HepG2 (cell line): ENCODE data around the gene TMEM63C. TPM values are rescaled to one million over a fixed set of nuclear protein-coding genes. Genes with fewer than 3 reads are reported as not detected.

Experiments used
- FOXK1 ChIP-seq: sonication (generic); formaldehyde crosslinking; IDR thresholded peaks from 2 replicates; pipeline ENCODE4 v1.4.0; 2020; ENCODE audit warnings: low read depth, missing genetic modification reagents, borderline replicate concordance
- GPN1 ChIP-seq: sonication (generic); formaldehyde crosslinking; IDR thresholded peaks from 2 replicates; pipeline ENCODE4 v1.5.1; 2020; ENCODE audit warnings: missing genetic modification reagents, borderline replicate concordance
- HOXA9 ChIP-seq: sonication (generic); formaldehyde crosslinking; IDR thresholded peaks from 2 replicates; pipeline ENCODE4 v1.8.1; 2022; ENCODE audit warnings: missing genetic modification reagents, mild to moderate bottlenecking, moderate library complexity, borderline replicate concordance
- ISL2 ChIP-seq: sonication (generic); formaldehyde crosslinking; IDR thresholded peaks from 2 replicates; pipeline ENCODE4 v1.5.0; 2020; ENCODE audit warnings: missing genetic modification reagents
- ISX ChIP-seq: sonication (generic); formaldehyde crosslinking; conservative IDR thresholded peaks from 2 replicates; pipeline ENCODE4 v1.5.0; 2020; ENCODE audit warnings: missing genetic modification reagents
- KMT2A ChIP-seq: sonication (generic); formaldehyde crosslinking; IDR thresholded peaks from 2 replicates; pipeline ENCODE4 v1.4.0; 2020; ENCODE audit warnings: missing genetic modification reagents
- MXD3 ChIP-seq: IDR thresholded peaks from 2 replicates; pipeline ENCODE4 v1.6.1; 2016; ENCODE audit warnings: mild to moderate bottlenecking, missing biosample characterization, missing genetic modification reagents
- PRDM4 ChIP-seq: sonication (generic); formaldehyde crosslinking; IDR thresholded peaks from 2 replicates; pipeline ENCODE4 v1.9.0; 2021; ENCODE audit warnings: missing genetic modification reagents, borderline replicate concordance
- SIX1 ChIP-seq: sonication (generic); formaldehyde crosslinking; IDR thresholded peaks from 2 replicates; pipeline ENCODE4 v1.4.0; 2020; ENCODE audit warnings: missing genetic modification reagents, borderline replicate concordance
- ZBTB26 ChIP-seq: IDR thresholded peaks from 2 replicates; pipeline ENCODE4 v1.6.1; 2016; ENCODE audit warnings: missing compliant biosample characterization, missing genetic modification reagents, borderline replicate concordance
- ZNF143 ChIP-seq: sonication (generic); formaldehyde crosslinking; IDR thresholded peaks from 2 replicates; pipeline ENCODE4 v1.4.0; 2020; ENCODE audit warnings: missing genetic modification reagents
- ZNF343 ChIP-seq: sonication (generic); formaldehyde crosslinking; IDR thresholded peaks from 2 replicates; pipeline ENCODE4 v1.4.0; 2020; ENCODE audit warnings: mild to moderate bottlenecking, missing genetic modification reagents
- ZNF549 ChIP-seq: sonication (generic); formaldehyde crosslinking; IDR thresholded peaks from 2 replicates; pipeline ENCODE4 v1.5.0; 2020; ENCODE audit warnings: missing genetic modification reagents
- ZNF788 ChIP-seq: sonication (generic); formaldehyde crosslinking; IDR thresholded peaks from 2 replicates; pipeline ENCODE4 v1.5.0; 2020; ENCODE audit warnings: mild to moderate bottlenecking, missing genetic modification reagents, borderline replicate concordance
- polyA plus RNA-seq, 8 experiments: library from polyadenylated mRNA; depleted of rRNA in 3 of 8; stranded (reverse) in 7 of 8; unstranded in 1 of 8; fragments of >200 nt; fragmentation: Illumina TruSeq in 4 of 8; extraction: Trizol in 4 of 8; gene quantifications; 2 replicates each; pipeline versions ENCODE4 v1.2.1 to v1.2.3, GENCODE V29; 2011 to 2016; ENCODE audit warnings: low read depth in 4 of 8, missing spikeins in 1 of 8, mixed read lengths in 1 of 8; ENCODE audit not compliant: insufficient read depth in 1 of 8
- total RNA-seq, 5 experiments: library from RNA; depleted of rRNA; stranded (reverse); fragments of >200 nt; fragmentation: Illumina TruSeq; extraction: Trizol; gene quantifications; 2 replicates each; pipeline ENCODE4 v1.2.3, GENCODE V29; 2016; ENCODE audit warnings: low read depth in 1 of 5
- TF ChIP-seq, protein P1 (sequence below): sonication (generic); formaldehyde crosslinking; IDR thresholded peaks from 2 replicates; pipeline ENCODE4 v1.5.1; 2020; ENCODE audit warnings: missing genetic modification reagents, mild to moderate bottlenecking, borderline replicate concordance
- TF ChIP-seq, protein P2 (sequence below): sonication (generic); formaldehyde crosslinking; IDR thresholded peaks from 2 replicates; pipeline ENCODE4 v1.8.1; 2023; ENCODE audit warnings: mild to moderate bottlenecking, moderate library complexity, missing genetic modification reagents
- TF ChIP-seq, protein P3 (sequence below): sonication (generic); formaldehyde crosslinking; IDR thresholded peaks from 2 replicates; pipeline ENCODE4 v1.5.1; 2020; ENCODE audit warnings: mild to moderate bottlenecking, missing genetic modification reagents, moderate library complexity

Gene TMEM63C
- total and polyA plus RNA-seq, 2 of the 13 experiments (the other 11 are each of a cell fraction or from before 2014, with no cell fraction given) = 0.17 to 0.27 TPM

DNA sequence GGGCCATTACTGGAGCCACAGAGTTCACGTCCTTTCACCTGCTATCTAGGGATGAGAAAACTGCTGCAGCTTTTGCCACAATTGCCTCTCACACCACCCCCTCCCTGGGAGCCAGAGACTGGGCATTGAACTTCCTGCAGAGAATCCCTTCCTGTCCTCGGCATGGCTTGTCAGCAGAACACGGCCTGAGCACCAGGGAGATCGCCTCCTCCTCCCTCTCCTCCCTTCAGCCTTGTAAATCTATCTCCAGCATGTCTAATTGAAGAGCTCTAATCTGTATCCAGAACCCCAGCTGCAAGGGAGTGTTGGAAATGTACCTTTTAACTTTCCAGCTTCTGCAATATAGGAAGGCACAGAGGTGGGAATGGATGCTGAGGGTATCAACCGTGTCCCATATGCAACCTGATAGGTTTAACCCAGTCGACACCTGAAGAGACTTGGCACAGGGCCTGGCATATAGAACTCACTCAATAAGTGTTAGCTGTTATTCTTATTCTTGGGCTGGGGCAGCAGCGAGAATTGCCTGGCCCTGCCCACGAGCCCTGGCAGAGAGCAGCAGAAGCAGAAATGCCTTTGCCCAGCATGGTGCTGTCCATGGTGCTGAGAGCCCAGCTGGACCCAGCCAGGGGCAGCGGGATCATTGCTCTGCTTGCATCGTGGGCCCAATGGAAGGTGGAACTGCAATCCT is 26.8 kb downstream of the TMEM63C start (continued):
- TF ChIP-seq, protein P1, sequence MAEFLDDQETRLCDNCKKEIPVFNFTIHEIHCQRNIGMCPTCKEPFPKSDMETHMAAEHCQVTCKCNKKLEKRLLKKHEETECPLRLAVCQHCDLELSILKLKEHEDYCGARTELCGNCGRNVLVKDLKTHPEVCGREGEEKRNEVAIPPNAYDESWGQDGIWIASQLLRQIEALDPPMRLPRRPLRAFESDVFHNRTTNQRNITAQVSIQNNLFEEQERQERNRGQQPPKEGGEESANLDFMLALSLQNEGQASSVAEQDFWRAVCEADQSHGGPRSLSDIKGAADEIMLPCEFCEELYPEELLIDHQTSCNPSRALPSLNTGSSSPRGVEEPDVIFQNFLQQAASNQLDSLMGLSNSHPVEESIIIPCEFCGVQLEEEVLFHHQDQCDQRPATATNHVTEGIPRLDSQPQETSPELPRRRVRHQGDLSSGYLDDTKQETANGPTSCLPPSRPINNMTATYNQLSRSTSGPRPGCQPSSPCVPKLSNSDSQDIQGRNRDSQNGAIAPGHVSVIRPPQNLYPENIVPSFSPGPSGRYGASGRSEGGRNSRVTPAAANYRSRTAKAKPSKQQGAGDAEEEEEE = no peak
- TF ChIP-seq PRDM4 = 0 out of 2 replicates have a peak, but pooled peaks have one; percentile 78
- TF ChIP-seq GPN1 = peak; percentile 83; the same call in 1 of the 2 replicates
- peak; percentile 97 for TF ChIP-seq MXD3 (CRISPR knock-in tag)
- TF ChIP-seq ZBTB26 = peak; percentile 89
- TF ChIP-seq KMT2A = no peak
- peak; percentile 71; the same call in 1 of the 2 replicates for TF ChIP-seq FOXK1 (CRISPR knock-in tag)
- TF ChIP-seq, protein P2, sequence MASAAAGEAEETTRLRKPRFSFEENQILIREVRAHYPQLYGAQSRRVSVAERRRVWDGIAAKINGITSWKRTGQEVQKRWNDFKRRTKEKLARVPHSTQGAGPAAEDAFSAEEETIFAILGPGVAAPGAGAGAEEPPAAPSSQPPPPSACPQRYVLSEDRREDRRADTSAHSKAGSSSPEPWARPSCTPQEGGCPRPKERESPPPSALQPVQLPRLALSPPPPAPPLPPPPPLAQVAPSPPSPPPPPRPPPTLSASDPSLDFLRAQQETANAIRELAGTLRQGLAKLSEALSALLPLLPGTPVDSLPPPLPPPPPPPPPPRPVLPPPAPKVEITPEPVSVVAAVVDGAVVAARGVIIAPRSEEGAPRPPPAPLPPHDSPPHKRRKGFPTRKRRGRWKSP (CRISPR knock-in tag) = no peak
- no peak for TF ChIP-seq ZNF143 (CRISPR knock-in tag)
- TF ChIP-seq SIX1 (CRISPR knock-in tag) = no peak
- peak; percentile 50; the same call in 1 of the 2 replicates for TF ChIP-seq ZNF788 (CRISPR knock-in tag)
- no peak for TF ChIP-seq ZNF343 (CRISPR knock-in tag)
- TF ChIP-seq ISL2 (CRISPR knock-in tag) = 0 out of 2 replicates have a peak, but pooled peaks have one; percentile 54
- TF ChIP-seq HOXA9 (CRISPR knock-in tag) = no peak; the same call in 1 of the 2 replicates
- peak; percentile 82; the same call in 1 of the 2 replicates for TF ChIP-seq ISX (CRISPR knock-in tag)
- TF ChIP-seq, protein P3, sequence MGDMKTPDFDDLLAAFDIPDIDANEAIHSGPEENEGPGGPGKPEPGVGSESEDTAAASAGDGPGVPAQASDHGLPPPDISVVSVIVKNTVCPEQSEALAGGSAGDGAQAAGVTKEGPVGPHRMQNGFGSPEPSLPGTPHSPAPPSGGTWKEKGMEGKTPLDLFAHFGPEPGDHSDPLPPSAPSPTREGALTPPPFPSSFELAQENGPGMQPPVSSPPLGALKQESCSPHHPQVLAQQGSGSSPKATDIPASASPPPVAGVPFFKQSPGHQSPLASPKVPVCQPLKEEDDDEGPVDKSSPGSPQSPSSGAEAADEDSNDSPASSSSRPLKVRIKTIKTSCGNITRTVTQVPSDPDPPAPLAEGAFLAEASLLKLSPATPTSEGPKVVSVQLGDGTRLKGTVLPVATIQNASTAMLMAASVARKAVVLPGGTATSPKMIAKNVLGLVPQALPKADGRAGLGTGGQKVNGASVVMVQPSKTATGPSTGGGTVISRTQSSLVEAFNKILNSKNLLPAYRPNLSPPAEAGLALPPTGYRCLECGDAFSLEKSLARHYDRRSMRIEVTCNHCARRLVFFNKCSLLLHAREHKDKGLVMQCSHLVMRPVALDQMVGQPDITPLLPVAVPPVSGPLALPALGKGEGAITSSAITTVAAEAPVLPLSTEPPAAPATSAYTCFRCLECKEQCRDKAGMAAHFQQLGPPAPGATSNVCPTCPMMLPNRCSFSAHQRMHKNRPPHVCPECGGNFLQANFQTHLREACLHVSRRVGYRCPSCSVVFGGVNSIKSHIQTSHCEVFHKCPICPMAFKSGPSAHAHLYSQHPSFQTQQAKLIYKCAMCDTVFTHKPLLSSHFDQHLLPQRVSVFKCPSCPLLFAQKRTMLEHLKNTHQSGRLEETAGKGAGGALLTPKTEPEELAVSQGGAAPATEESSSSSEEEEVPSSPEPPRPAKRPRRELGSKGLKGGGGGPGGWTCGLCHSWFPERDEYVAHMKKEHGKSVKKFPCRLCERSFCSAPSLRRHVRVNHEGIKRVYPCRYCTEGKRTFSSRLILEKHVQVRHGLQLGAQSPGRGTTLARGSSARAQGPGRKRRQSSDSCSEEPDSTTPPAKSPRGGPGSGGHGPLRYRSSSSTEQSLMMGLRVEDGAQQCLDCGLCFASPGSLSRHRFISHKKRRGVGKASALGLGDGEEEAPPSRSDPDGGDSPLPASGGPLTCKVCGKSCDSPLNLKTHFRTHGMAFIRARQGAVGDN = peak; percentile 45
- no peak for TF ChIP-seq ZNF549
